D721Med (cell line): ENCODE data around the gene ACYP1.

ENCODE experiments used
- DNase-seq: peaks from one replicate; pipeline ENCODE4 v3.0.0; 2011; ENCODE audit warnings: low spot score; ENCODE audit not compliant: insufficient read length
- FAIRE-seq: peaks from 2 replicates; lab custom pipeline; 2011; peaks lifted over from hg19 to GRCh38; lab: Jason Lieb, UNC
- CTCF ChIP-seq: IDR thresholded peaks from 2 replicates; pipeline ENCODE4 v1.5.1; 2012; ENCODE audit warnings: mild to moderate bottlenecking, control low read depth; ENCODE audit not compliant: insufficient read depth; ENCODE audit errors: missing control alignments

The ACYP1 gene

GRCh38 chr14:75044322-75044721, 19.5 kb downstream of the ACYP1 start:
- FAIRE-seq (no peak), DNase-seq (no peak)
- no peak for TF ChIP-seq CTCF

GRCh38 chr14:75042035-75042434, 21.8 kb downstream of the ACYP1 start:
- DNase-seq, result no peak
- no peak for TF ChIP-seq CTCF
- FAIRE-seq, result no peak

GRCh38 chr14:75041613-75042012, 22.2 kb downstream of the ACYP1 start:
- DNase-seq (no peak), FAIRE-seq (no peak)
- TF ChIP-seq CTCF, result no peak

- FAIRE-seq (no peak), DNase-seq (no peak)
- no peak for TF ChIP-seq CTCF
Observed at GRCh38 chr14:75040959-75041358, 22.9 kb downstream of the ACYP1 start.

- FAIRE-seq, result no peak
Observed at GRCh38 chr14:75040507-75040906, 23.3 kb downstream of the ACYP1 start.

GRCh38 chr14:75032939-75033338, 30.9 kb downstream of the ACYP1 start:
- DNase-seq, result no peak
- no peak for TF ChIP-seq CTCF
- FAIRE-seq, result no peak

More at GRCh38 chr14:75040507-75040906, 23.3 kb downstream of the ACYP1 start:
- DNase-seq, result no peak
- TF ChIP-seq CTCF, result no peak

GRCh38 chr14:75030147-75030546, 33.7 kb downstream of the ACYP1 start:
- FAIRE-seq (no peak), DNase-seq (no peak)
- no peak for TF ChIP-seq CTCF
